SK-N-SH treated with all-trans-retinoic acid at 6 μM for 48 hours (cell line): ENCODE measurements around the gene CBX5.

Experiments used
- ATAC-seq: fragments of 200-7000 bp; cut with Tn5 transposase; 3 replicates; pipeline ENCODE4 v1.9.1; 2020; ENCODE audit warnings: mild to moderate bottlenecking, moderate library complexity
- ARNTL ChIP-seq: fragments of 450-650 bp; formaldehyde crosslinking; IDR thresholded peaks from 2 replicates; pipeline ENCODE4 v1.5.0; 2020; ENCODE audit warnings: low read depth, mild to moderate bottlenecking, moderate library complexity, borderline replicate concordance
- BACH2 ChIP-seq: fragments of 250-450 bp; sonication (Bioruptor Pico); IDR thresholded peaks from 2 replicates; pipeline ENCODE4 v1.9.0; 2021; ENCODE audit warnings: mild to moderate bottlenecking, borderline replicate concordance
- CSDC2 ChIP-seq: fragments of 250-450 bp; sonication (Bioruptor Pico); IDR thresholded peaks from 2 replicates; pipeline ENCODE4 v1.5.0; 2020; ENCODE audit warnings: mild to moderate bottlenecking, moderate library complexity
- GLIS3 ChIP-seq: fragments of 250-450 bp; sonication (Bioruptor Pico); IDR thresholded peaks from 2 replicates; pipeline ENCODE4 v1.5.0; 2020; ENCODE audit warnings: mild to moderate bottlenecking, moderate library complexity
- OSR1 ChIP-seq: fragments of 250-450 bp; sonication (Bioruptor Pico); IDR thresholded peaks from 2 replicates; pipeline ENCODE4 v1.8.0; 2022; ENCODE audit warnings: moderate library complexity, mild to moderate bottlenecking, inconsistent platforms
- PPARA ChIP-seq: fragments of 250-450 bp; sonication (Bioruptor Pico); IDR thresholded peaks from 2 replicates; pipeline ENCODE4 v1.5.0; 2020; ENCODE audit warnings: mild to moderate bottlenecking, borderline replicate concordance
- SNAI2 ChIP-seq: fragments of 250-450 bp; sonication (Bioruptor Pico); IDR thresholded peaks from 2 replicates; pipeline ENCODE4 v1.5.0; 2020; ENCODE audit warnings: mild to moderate bottlenecking, moderate library complexity
- TCF4 ChIP-seq: fragments of 250-450 bp; sonication (Bioruptor Pico); IDR thresholded peaks from 2 replicates; pipeline ENCODE4 v1.8.0; 2021; ENCODE audit warnings: mild to moderate bottlenecking, moderate library complexity, borderline replicate concordance
- TOX ChIP-seq: fragments of 250-450 bp; sonication (Bioruptor Pico); IDR thresholded peaks from 2 replicates; pipeline ENCODE4 v1.8.0; 2021; ENCODE audit warnings: mild to moderate bottlenecking, moderate library complexity, borderline replicate concordance
- ZFP3 ChIP-seq: fragments of 250-450 bp; sonication (Bioruptor Pico); IDR thresholded peaks from 2 replicates; pipeline ENCODE4 v1.5.0; 2020; ENCODE audit warnings: mild to moderate bottlenecking, moderate library complexity
- ZFP30 ChIP-seq: fragments of 450-650 bp; formaldehyde crosslinking; IDR thresholded peaks from 2 replicates; pipeline ENCODE4 v1.5.0; 2022; ENCODE audit warnings: mild to moderate bottlenecking, moderate library complexity
- ZNF70 ChIP-seq: fragments of 450-650 bp; formaldehyde crosslinking; IDR thresholded peaks from 2 replicates; pipeline ENCODE4 v1.5.0; 2020; ENCODE audit warnings: mild to moderate bottlenecking, moderate library complexity
- ZNF8 ChIP-seq: fragments of 450-650 bp; formaldehyde crosslinking; IDR thresholded peaks from 2 replicates; pipeline ENCODE4 v1.5.0; 2020; ENCODE audit warnings: mild to moderate bottlenecking, moderate library complexity
- TF ChIP-seq, protein P1 (sequence below): fragments of 250-450 bp; sonication (Bioruptor Pico); IDR thresholded peaks from 2 replicates; pipeline ENCODE4 v1.5.1; 2020; ENCODE audit warnings: low read depth, mild to moderate bottlenecking, moderate library complexity
- TF ChIP-seq, protein P2 (sequence below): fragments of 250-450 bp; sonication (Bioruptor Pico); IDR thresholded peaks from 2 replicates; pipeline ENCODE4 v1.8.0; 2021; ENCODE audit warnings: low read depth, mild to moderate bottlenecking, moderate library complexity, borderline replicate concordance
- TF ChIP-seq, protein P3 (sequence below): fragments of 250-450 bp; sonication (Bioruptor Pico); IDR thresholded peaks from 2 replicates; pipeline ENCODE4 v1.8.0; 2020; ENCODE audit warnings: mild to moderate bottlenecking, moderate library complexity, borderline replicate concordance
- TF ChIP-seq, protein P4 (sequence below): fragments of 250-450 bp; sonication (Bioruptor Pico); IDR thresholded peaks from 2 replicates; pipeline ENCODE4 v1.5.1; 2021; ENCODE audit warnings: mild to moderate bottlenecking, moderate library complexity

Gene CBX5

DNA sequence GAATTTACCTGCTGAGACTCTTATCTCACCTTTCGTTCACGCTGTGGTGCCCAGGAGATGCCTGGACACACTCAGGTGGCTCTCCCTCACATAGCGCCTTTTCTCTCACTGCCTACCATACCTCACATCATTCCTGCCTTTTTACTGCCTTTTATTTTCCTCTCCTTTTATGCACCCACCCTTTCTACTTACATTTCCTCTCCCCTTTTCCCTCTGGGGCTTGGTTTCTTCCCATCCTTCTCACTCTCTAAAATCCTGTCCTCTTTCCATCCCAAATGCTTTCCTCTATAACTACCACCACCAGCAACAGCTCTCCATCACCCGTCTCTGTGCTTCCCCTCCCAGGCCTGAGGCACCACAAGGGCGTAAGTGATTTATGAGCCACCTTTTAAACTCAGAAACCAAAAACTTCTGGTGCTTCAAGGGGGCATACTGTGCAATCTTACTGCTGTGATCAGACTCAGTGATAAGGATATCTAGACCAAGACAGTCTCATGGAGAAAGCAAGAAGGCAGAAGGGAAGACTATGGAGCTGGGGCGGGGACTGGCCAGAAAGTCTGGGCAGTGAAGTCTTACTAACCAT, 58.4 kb downstream of the CBX5 start:
- no peak for ATAC-seq
- TF ChIP-seq, protein P1, sequence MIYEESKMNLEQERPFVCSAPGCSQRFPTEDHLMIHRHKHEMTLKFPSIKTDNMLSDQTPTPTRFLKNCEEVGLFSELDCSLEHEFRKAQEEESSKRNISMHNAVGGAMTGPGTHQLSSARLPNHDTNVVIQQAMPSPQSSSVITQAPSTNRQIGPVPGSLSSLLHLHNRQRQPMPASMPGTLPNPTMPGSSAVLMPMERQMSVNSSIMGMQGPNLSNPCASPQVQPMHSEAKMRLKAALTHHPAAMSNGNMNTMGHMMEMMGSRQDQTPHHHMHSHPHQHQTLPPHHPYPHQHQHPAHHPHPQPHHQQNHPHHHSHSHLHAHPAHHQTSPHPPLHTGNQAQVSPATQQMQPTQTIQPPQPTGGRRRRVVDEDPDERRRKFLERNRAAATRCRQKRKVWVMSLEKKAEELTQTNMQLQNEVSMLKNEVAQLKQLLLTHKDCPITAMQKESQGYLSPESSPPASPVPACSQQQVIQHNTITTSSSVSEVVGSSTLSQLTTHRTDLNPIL (CRISPR knock-in tag), result no peak
- TF ChIP-seq CSDC2 (no peak), SNAI2 (CRISPR knock-in tag) (no peak), ZFP3 (CRISPR knock-in tag) (no peak), ZNF70 (CRISPR knock-in tag) (no peak), TOX (CRISPR knock-in tag) (no peak), ZFP30 (CRISPR knock-in tag) (no peak), TCF4 (no peak), BACH2 (CRISPR knock-in tag) (no peak), ZNF8 (no peak)
- TF ChIP-seq, protein P2, sequence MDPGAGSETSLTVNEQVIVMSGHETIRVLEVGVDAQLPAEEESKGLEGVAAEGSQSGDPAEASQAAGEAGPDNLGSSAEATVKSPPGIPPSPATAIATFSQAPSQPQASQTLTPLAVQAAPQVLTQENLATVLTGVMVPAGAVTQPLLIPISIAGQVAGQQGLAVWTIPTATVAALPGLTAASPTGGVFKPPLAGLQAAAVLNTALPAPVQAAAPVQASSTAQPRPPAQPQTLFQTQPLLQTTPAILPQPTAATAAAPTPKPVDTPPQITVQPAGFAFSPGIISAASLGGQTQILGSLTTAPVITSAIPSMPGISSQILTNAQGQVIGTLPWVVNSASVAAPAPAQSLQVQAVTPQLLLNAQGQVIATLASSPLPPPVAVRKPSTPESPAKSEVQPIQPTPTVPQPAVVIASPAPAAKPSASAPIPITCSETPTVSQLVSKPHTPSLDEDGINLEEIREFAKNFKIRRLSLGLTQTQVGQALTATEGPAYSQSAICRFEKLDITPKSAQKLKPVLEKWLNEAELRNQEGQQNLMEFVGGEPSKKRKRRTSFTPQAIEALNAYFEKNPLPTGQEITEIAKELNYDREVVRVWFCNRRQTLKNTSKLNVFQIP, result no peak
- TF ChIP-seq, protein P3, sequence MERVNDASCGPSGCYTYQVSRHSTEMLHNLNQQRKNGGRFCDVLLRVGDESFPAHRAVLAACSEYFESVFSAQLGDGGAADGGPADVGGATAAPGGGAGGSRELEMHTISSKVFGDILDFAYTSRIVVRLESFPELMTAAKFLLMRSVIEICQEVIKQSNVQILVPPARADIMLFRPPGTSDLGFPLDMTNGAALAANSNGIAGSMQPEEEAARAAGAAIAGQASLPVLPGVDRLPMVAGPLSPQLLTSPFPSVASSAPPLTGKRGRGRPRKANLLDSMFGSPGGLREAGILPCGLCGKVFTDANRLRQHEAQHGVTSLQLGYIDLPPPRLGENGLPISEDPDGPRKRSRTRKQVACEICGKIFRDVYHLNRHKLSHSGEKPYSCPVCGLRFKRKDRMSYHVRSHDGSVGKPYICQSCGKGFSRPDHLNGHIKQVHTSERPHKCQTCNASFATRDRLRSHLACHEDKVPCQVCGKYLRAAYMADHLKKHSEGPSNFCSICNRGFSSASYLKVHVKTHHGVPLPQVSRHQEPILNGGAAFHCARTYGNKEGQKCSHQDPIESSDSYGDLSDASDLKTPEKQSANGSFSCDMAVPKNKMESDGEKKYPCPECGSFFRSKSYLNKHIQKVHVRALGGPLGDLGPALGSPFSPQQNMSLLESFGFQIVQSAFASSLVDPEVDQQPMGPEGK (CRISPR knock-in tag), result no peak
- TF ChIP-seq, protein P4, sequence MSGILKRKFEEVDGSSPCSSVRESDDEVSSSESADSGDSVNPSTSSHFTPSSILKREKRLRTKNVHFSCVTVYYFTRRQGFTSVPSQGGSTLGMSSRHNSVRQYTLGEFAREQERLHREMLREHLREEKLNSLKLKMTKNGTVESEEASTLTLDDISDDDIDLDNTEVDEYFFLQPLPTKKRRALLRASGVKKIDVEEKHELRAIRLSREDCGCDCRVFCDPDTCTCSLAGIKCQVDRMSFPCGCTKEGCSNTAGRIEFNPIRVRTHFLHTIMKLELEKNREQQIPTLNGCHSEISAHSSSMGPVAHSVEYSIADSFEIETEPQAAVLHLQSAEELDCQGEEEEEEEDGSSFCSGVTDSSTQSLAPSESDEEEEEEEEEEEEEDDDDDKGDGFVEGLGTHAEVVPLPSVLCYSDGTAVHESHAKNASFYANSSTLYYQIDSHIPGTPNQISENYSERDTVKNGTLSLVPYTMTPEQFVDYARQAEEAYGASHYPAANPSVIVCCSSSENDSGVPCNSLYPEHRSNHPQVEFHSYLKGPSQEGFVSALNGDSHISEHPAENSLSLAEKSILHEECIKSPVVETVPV (CRISPR knock-in tag), result no peak

DNA sequence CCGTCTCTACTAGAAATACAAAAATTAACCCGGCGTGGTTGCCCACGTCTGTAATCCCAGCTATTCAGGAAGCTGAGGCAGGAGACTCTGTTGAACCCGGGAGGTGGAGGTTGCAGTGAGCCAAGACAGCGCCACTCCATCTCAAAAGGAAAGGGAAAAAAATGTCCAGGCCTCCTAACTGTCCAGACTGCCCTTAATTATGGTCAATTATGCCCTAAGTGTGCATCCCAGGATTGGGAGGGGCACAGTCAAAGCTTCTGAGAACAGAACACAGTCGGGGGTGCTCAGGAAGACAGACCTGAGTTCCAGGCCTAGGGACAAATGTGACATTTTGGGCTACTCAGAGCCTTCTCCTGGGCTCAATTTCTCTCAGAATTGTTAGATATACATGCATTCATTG, 59.4 kb downstream of the CBX5 start:
- no peak for TF ChIP-seq BACH2 (CRISPR knock-in tag)
- TF ChIP-seq, protein P2, result no peak
- no peak for TF ChIP-seq CSDC2
- TF ChIP-seq ZFP30 (CRISPR knock-in tag), result no peak
- no peak for ATAC-seq

DNA sequence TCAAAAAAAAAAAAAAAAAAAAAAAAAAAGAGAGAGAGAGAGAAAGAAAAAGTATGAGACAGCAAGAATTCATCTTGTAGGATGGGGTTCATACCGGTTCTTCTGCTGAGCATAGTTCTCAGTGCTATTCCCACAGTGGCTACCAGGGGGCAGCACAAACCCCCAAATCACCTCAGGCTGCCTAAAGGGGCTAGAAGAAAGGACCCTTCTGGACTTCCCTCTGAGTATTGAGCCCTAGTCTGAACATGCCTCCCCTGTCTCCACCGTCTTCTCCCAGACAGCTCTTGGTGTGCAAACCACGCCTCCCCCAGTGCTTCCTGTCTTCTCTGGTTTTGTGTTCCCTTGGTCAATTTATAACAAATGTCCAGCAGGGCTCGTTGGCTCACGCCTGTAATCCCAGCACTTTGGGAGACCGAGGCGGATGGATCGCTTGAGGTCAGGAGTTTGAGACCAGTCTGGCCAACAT, 59.8 kb downstream of the CBX5 start:
- peak; percentile 70 for ATAC-seq
- 0 out of 2 replicates have a peak, but pooled peaks have one; percentile 14 for TF ChIP-seq CSDC2
- TF ChIP-seq, protein P1 (CRISPR knock-in tag), result no peak

DNA sequence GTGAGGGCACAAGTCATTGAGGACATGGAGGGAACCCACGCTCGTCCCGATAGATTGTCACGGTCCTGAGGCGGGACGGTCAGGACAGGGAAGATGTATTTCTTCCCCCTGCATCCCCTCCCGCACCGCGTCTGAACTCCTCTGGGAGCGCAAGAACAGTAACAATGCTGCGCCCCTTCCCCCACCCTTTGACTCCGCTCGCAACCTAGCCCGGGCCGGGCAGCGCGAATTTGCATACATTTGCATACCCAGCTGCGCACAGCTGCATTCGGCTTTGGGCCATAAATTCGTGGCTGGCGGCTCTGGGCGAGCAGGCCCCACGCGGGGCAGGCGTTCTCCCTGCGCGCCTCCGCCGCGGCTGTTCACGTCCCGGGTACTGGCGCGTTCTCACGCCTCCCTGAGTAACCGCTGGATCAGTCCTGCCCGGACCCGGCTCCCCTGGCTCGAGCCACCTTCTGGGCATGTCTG, 62.1 kb downstream of the CBX5 start:
- ATAC-seq, result no peak
- TF ChIP-seq GLIS3 (no peak), BACH2 (CRISPR knock-in tag) (no peak), TOX (CRISPR knock-in tag) (no peak), PPARA (no peak), ARNTL (CRISPR knock-in tag) (no peak), SNAI2 (CRISPR knock-in tag) (no peak), OSR1 (CRISPR knock-in tag) (no peak), TCF4 (no peak), ZNF70 (CRISPR knock-in tag) (no peak), CSDC2 (no peak), ZFP30 (CRISPR knock-in tag) (no peak)
- TF ChIP-seq, protein P3 (CRISPR knock-in tag), result no peak
- TF ChIP-seq, protein P1 (CRISPR knock-in tag), result no peak
- TF ChIP-seq, protein P4 (CRISPR knock-in tag), result no peak
